H1 (cell line): ENCODE measurements around the gene GRID1. TPM values are rescaled to one million over a fixed set of nuclear protein-coding genes. Genes with fewer than 3 reads are reported as not detected.

Source experiments
- CTCF ChIA-PET: fragments of 300-600 bp; sonication (Branson Sonifier 250); formaldehyde crosslinking; loops from one replicate; lab custom pipeline; 2021; ENCODE audit not compliant: partially characterized antibody; lab: Charles Lee
- POLR2A ChIA-PET: fragments of 300-600 bp; sonication (Branson Sonifier 250); formaldehyde crosslinking; loops from one replicate; lab custom pipeline; 2021; ENCODE audit warnings: inconsistent platforms; ENCODE audit not compliant: partially characterized antibody; lab: Charles Lee
- DNase-seq, 2 experiments: peaks; one replicate each; pipeline versions ENCODE4 v3.0.0 to v3.0.0-alpha.2; 2010 to 2022; ENCODE audit warnings: low spot score in 2 of 2, low read depth in 1 of 2, mixed read lengths in 1 of 2
- FAIRE-seq: peaks from 2 replicates; lab custom pipeline; 2011; peaks lifted over from hg19 to GRCh38; lab: Jason Lieb, UNC
- H2AFZ ChIP-seq: 2 replicates; pipeline ENCODE4 v1.8.1; 2012; ENCODE audit warnings: low read length, inconsistent platforms
- H2AK5ac ChIP-seq: 2 replicates; pipeline ENCODE4 v1.6.1; 2013; ENCODE audit warnings: low read depth, low read length
- H2BK120ac ChIP-seq: replicated peaks from 2 replicates; pipeline ENCODE3; 2013; ENCODE audit warnings: low read depth, low read length, inconsistent platforms
- H2BK12ac ChIP-seq: 2 replicates; pipeline ENCODE4 v1.6.1; 2013; ENCODE audit warnings: low read depth, low read length
- H2BK15ac ChIP-seq: 2 replicates; pipeline ENCODE4 v1.6.1; 2013; ENCODE audit warnings: low read length
- H2BK20ac ChIP-seq: 2 replicates; pipeline ENCODE4 v1.6.1; 2013; ENCODE audit warnings: low read length
- H2BK5ac ChIP-seq: 2 replicates; pipeline ENCODE4 v1.6.1; 2013; ENCODE audit warnings: low read depth, low read length
- H3K14ac ChIP-seq: 2 replicates; pipeline ENCODE4 v1.6.1; 2013; ENCODE audit warnings: inconsistent platforms; ENCODE audit not compliant: insufficient read length
- H3K18ac ChIP-seq: 2 replicates; pipeline ENCODE4 v1.6.1; 2013; ENCODE audit warnings: low read length; ENCODE audit errors: extremely low read depth
- H3K23ac ChIP-seq: 2 replicates; pipeline ENCODE4 v1.6.1; 2013; ENCODE audit warnings: inconsistent platforms; ENCODE audit not compliant: insufficient read length
- H3K23me2 ChIP-seq: 2 replicates; pipeline ENCODE4 v1.6.1; 2013; ENCODE audit warnings: low read depth, low read length
- H3K27ac ChIP-seq: 2 replicates; pipeline ENCODE4 v1.6.1; 2011; ENCODE audit warnings: low read depth, low read length, inconsistent platforms
- H3K27me3 ChIP-seq, 4 experiments: replicated peaks in 1 of 4; 1 replicate in 1 of 4; 2 replicates in 3 of 4; pipeline versions ENCODE4 v1.6.1 to v1.8.1; 2011 to 2013; ENCODE audit warnings: low read length in 3 of 4, mild to moderate bottlenecking in 3 of 4, inconsistent platforms in 2 of 4, mixed read lengths in 2 of 4, moderate library complexity in 1 of 4; ENCODE audit not compliant: control insufficient read depth in 3 of 4, insufficient read depth in 3 of 4; ENCODE audit errors: extremely low read depth in 1 of 4
- H3K36me3 ChIP-seq, 4 experiments: 2 replicates each; pipeline versions ENCODE4 v1.6.1 to v1.8.1; 2011 to 2013; ENCODE audit warnings: mild to moderate bottlenecking in 4 of 4, low read length in 3 of 4, moderate library complexity in 2 of 4, control low read depth in 1 of 4, inconsistent platforms in 1 of 4; ENCODE audit not compliant: insufficient read depth in 4 of 4, control insufficient read depth in 2 of 4
- H3K4ac ChIP-seq: replicated peaks from 2 replicates; pipeline ENCODE3; 2013; ENCODE audit warnings: low read length, low read depth, mixed read lengths, inconsistent platforms; ENCODE audit not compliant: insufficient read length
- H3K4me1 ChIP-seq, 4 experiments: replicated peaks in 1 of 4; 1 replicate in 1 of 4; 2 replicates in 3 of 4; pipeline versions ENCODE4 v1.6.1 to v1.8.1; 2011 to 2013; ENCODE audit warnings: low read length in 3 of 4, inconsistent platforms in 2 of 4, mixed read lengths in 1 of 4; ENCODE audit not compliant: insufficient read depth in 4 of 4, control insufficient read depth in 3 of 4
- H3K4me2 ChIP-seq, 2 experiments: 2 replicates each; pipeline versions ENCODE4 v1.6.1 to v1.8.1; 2011 to 2013; ENCODE audit warnings: low read depth in 2 of 2, low read length in 2 of 2, control low read depth in 1 of 2, inconsistent platforms in 1 of 2, mild to moderate bottlenecking in 1 of 2; ENCODE audit not compliant: insufficient read depth in 1 of 2
- H3K4me3 ChIP-seq, 4 experiments: fragments of 200-600, 300-600 bp in 1 of 4; sonication (generic), shearing (Covaris generic), sonication (Bioruptor Twin) in 1 of 4; 2 replicates each; pipeline versions ENCODE4 v1.5.1 to v1.8.1; 2011 to 2016; ENCODE audit warnings: low read length in 4 of 4, low read depth in 3 of 4, control low read depth in 2 of 4, inconsistent platforms in 2 of 4, mild to moderate bottlenecking in 2 of 4, mixed read lengths in 1 of 4, moderate library complexity in 1 of 4; ENCODE audit not compliant: insufficient read depth in 2 of 4; ENCODE audit errors: extremely low read depth in 1 of 4
- H3K56ac ChIP-seq: replicated peaks from 2 replicates; pipeline ENCODE3; 2013; ENCODE audit warnings: low read depth, mild to moderate bottlenecking, mixed read lengths, low read length, inconsistent platforms; ENCODE audit not compliant: insufficient read length
- H3K79me1 ChIP-seq: 2 replicates; pipeline ENCODE4 v1.6.1; 2013; ENCODE audit warnings: low read depth, low read length, control low read depth
- H3K79me2 ChIP-seq, 2 experiments: 2 replicates each; pipeline versions ENCODE4 v1.6.1 to v1.8.1; 2012 to 2013; ENCODE audit warnings: low read length in 2 of 2, mild to moderate bottlenecking in 2 of 2, inconsistent platforms in 1 of 2; ENCODE audit not compliant: insufficient read depth in 2 of 2, control insufficient read depth in 1 of 2
- H3K9ac ChIP-seq, 4 experiments: replicated peaks in 1 of 4; 1 replicate in 1 of 4; 2 replicates in 3 of 4; pipeline versions ENCODE4 v1.6.1 to v1.8.1; 2011 to 2013; ENCODE audit warnings: low read depth in 3 of 4, low read length in 3 of 4, control low read depth in 2 of 4, mild to moderate bottlenecking in 2 of 4, moderate library complexity in 2 of 4, inconsistent platforms in 1 of 4; ENCODE audit errors: extremely low read depth in 1 of 4
- H3K9me3 ChIP-seq, 2 experiments: 2 replicates each; pipeline versions ENCODE4 v1.6.1 to v1.8.1; 2012 to 2013; ENCODE audit warnings: mild to moderate bottlenecking in 2 of 2, moderate library complexity in 2 of 2, control low read depth in 1 of 2, inconsistent platforms in 1 of 2, low read depth in 1 of 2, low read length in 1 of 2, mixed read lengths in 1 of 2; ENCODE audit not compliant: insufficient read depth in 2 of 2
- H4K20me1 ChIP-seq, 2 experiments: replicated peaks in 1 of 2; 2 replicates each; pipeline versions ENCODE3 to v1.8.1; 2011 to 2013; ENCODE audit warnings: inconsistent platforms in 2 of 2, low read length in 2 of 2, mild to moderate bottlenecking in 1 of 2; ENCODE audit not compliant: insufficient read depth in 2 of 2, control insufficient read depth in 1 of 2
- H4K5ac ChIP-seq: 2 replicates; pipeline ENCODE4 v1.6.1; 2013; ENCODE audit warnings: low read length, low read depth, mixed read lengths, inconsistent platforms; ENCODE audit not compliant: insufficient read length
- H4K8ac ChIP-seq: 2 replicates; pipeline ENCODE4 v1.8.0; 2013; ENCODE audit warnings: mild to moderate bottlenecking, moderate library complexity, low read length, inconsistent platforms; ENCODE audit not compliant: insufficient read depth; ENCODE audit errors: extremely low read depth
- H4K91ac ChIP-seq: replicated peaks from 2 replicates; pipeline ENCODE3; 2013; ENCODE audit warnings: low read length, mixed read lengths, inconsistent platforms; ENCODE audit not compliant: insufficient read length
- ATF3 ChIP-seq: IDR thresholded peaks from 2 replicates; pipeline ENCODE4 v1.6.1; 2011; ENCODE audit warnings: low read depth, mild to moderate bottlenecking, low read length; ENCODE audit not compliant: insufficient read depth
- E2F6 ChIP-seq: IDR thresholded peaks from 2 replicates; pipeline ENCODE4 v1.6.1; 2012; ENCODE audit warnings: inconsistent platforms
- FOSL1 ChIP-seq: IDR thresholded peaks from 2 replicates; pipeline ENCODE4 v1.6.1; 2011; ENCODE audit warnings: mild to moderate bottlenecking, low read depth, low read length, moderate library complexity; ENCODE audit not compliant: insufficient read depth
- HDAC2 ChIP-seq, 2 experiments: fragments of 300-600 bp in 1 of 2; sonication (generic) in 1 of 2; IDR thresholded peaks; 2 replicates each; pipeline ENCODE4 v1.6.1; 2011 to 2012; ENCODE audit warnings: low read depth in 2 of 2, low read length in 2 of 2, mild to moderate bottlenecking in 2 of 2, moderate library complexity in 2 of 2, borderline replicate concordance in 1 of 2, inconsistent platforms in 1 of 2
- NRF1 ChIP-seq: IDR thresholded peaks from 2 replicates; pipeline ENCODE4 v1.6.1; 2011; ENCODE audit warnings: mild to moderate bottlenecking, low read depth, low read length, improper control_type of control experiment
- POLR2A ChIP-seq, 2 experiments: IDR thresholded peaks; 1 replicate in 1 of 2; 2 replicates in 1 of 2; pipeline ENCODE4 v1.6.1; 2011; ENCODE audit warnings: low read depth in 2 of 2, low read length in 2 of 2, mild to moderate bottlenecking in 2 of 2; ENCODE audit errors: control extremely low read depth in 1 of 2
- POU5F1 ChIP-seq: IDR thresholded peaks from 2 replicates; pipeline ENCODE4 v1.6.1; 2011; ENCODE audit warnings: low read depth, mild to moderate bottlenecking, low read length, moderate library complexity
- RXRA ChIP-seq: IDR thresholded peaks from 2 replicates; pipeline ENCODE4 v1.6.1; 2011; ENCODE audit warnings: low read depth, mild to moderate bottlenecking, low read length, moderate library complexity; ENCODE audit not compliant: insufficient read depth
- SP2 ChIP-seq: IDR thresholded peaks from 2 replicates; pipeline ENCODE4 v1.6.1; 2012; ENCODE audit warnings: mild to moderate bottlenecking, low read length, inconsistent platforms
- TAF1 ChIP-seq: IDR thresholded peaks from 2 replicates; pipeline ENCODE4 v1.6.1; 2011; ENCODE audit warnings: mild to moderate bottlenecking, low read depth, low read length
- TCF12 ChIP-seq: IDR thresholded peaks from 2 replicates; pipeline ENCODE4 v1.6.1; 2011; ENCODE audit warnings: low read depth, mild to moderate bottlenecking, low read length
- YY1 ChIP-seq: IDR thresholded peaks from 2 replicates; pipeline ENCODE4 v1.6.1; 2011; ENCODE audit warnings: low read depth, mild to moderate bottlenecking, low read length
- WGBS, 2 experiments: shearing (Covaris generic) in 1 of 2; methylation state at CpG; one replicate each; pipeline versions ENCODE4 v1.1.6 to v1.1.7; 2013 to 2015; ENCODE audit warnings: low lambda C conversion rate in 2 of 2, mixed read lengths in 2 of 2, inconsistent platforms in 1 of 2, low coverage in 1 of 2, missing lambda C conversion rate in 1 of 2; ENCODE audit not compliant: insufficient replicate concordance in 2 of 2, insufficient coverage in 1 of 2, insufficient read length in 1 of 2; ENCODE audit errors: extremely low coverage in 1 of 2, missing lambda C conversion rate in 1 of 2; 5-methylcytosine and 5-hydroxymethylcytosine counted together
- polyA plus RNA-seq, 7 experiments: library from polyadenylated mRNA; depleted of rRNA in 3 of 7; stranded (reverse) in 5 of 7; unstranded in 2 of 7; fragments of >200 nt in 5 of 7; fragments of 200-250 nt in 2 of 7; gene quantifications; 1 replicate in 5 of 7; 2 replicates in 1 of 7; 4 replicates in 1 of 7; pipeline versions ENCODE4 v1.2.1 to v1.2.3, GENCODE V29; 2011 to 2013; ENCODE audit warnings: missing spikeins in 2 of 7, mixed read lengths in 2 of 7
- total RNA-seq: library from RNA; stranded (reverse); fragmentation: NEBNext Ultra II Directional; extraction: Animal tissue kit (Norgen Biotek cat#: 25700); gene quantifications from 2 replicates; pipeline ENCODE4 v1.2.1, GENCODE V29; 2021
- TF ChIP-seq, protein P1 (sequence below): IDR thresholded peaks from 2 replicates; pipeline ENCODE4 v1.6.1; 2011; ENCODE audit warnings: low read length, improper control_type of control experiment

GRID1 gene
- total and polyA plus RNA-seq, 2 of the 8 experiments (the other 6 are each of a cell fraction or from before 2014, with no cell fraction given), result 0.22 to 0.30 TPM

- DNase-seq (no peak), FAIRE-seq (no peak)
- Histone ChIP-seq H3K27me3 (no peaks in the 10 kb centered on the region), H4K8ac (no peak overlapping the region), H4K91ac (no peak overlapping the region), H4K20me1 (no peaks in the 10 kb centered on the region), H3K27ac (no peak overlapping the region), H3K79me2 (no peaks in the 10 kb centered on the region), H2AK5ac (no peak overlapping the region), H4K5ac (no peak overlapping the region), H3K4me2 (no peak overlapping the region), H3K14ac (no peak overlapping the region), H3K4me3 (no peak overlapping the region), H3K4ac (no peak overlapping the region), H3K4me1 (no peaks in the 10 kb centered on the region), H3K9me3 (no peaks in the 10 kb centered on the region), H3K23me2 (no peaks in the 10 kb centered on the region), H3K56ac (no peak overlapping the region), H3K79me1 (no peaks in the 10 kb centered on the region), H3K18ac (no peak overlapping the region), H2BK120ac (no peak overlapping the region), H3K9ac (no peak overlapping the region), H2AFZ (no peak overlapping the region), H3K36me3 (no peaks in the 10 kb centered on the region), H3K23ac (no peak overlapping the region), H2BK20ac (no peak overlapping the region), H2BK15ac (no peak overlapping the region), H2BK5ac (no peak overlapping the region; the same call in 1 of the 2 replicates), H2BK12ac (no peak overlapping the region)
- POLR2A ChIA-PET, result no interaction called here
- 76% methylated on average over 4 of the region's 4 CpGs; no CpG with 5 or more reads in 1 of the 2 experiments for WGBS, 2 experiments
- CTCF ChIA-PET, result interaction anchor here (0.9 to 3.3 kb wide), 7 partner anchors 9 to 192 kb away, joined by 3 to 20 read pairs (median 4); no protein-coding TSS in a partner anchor
- TF ChIP-seq, protein P1, sequence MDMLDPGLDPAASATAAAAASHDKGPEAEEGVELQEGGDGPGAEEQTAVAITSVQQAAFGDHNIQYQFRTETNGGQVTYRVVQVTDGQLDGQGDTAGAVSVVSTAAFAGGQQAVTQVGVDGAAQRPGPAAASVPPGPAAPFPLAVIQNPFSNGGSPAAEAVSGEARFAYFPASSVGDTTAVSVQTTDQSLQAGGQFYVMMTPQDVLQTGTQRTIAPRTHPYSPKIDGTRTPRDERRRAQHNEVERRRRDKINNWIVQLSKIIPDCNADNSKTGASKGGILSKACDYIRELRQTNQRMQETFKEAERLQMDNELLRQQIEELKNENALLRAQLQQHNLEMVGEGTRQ, result no peak
- TF ChIP-seq TAF1 (no peak), YY1 (no peak), SP2 (no peak), FOSL1 (no peak), HDAC2 (IDR thresholded peaks at IDR 0.05; ENCODE audit: borderline replicate concordance in 1 of 2, low read depth in 2 of 2, low read length in 2 of 2) (no peak), E2F6 (no peak), ATF3 (no peak), NRF1 (no peak), TCF12 (no peak), RXRA (no peak), POU5F1 (no peak), POLR2A (IDR thresholded peaks at IDR 0.05; ENCODE audit: control extremely low read depth in 1 of 2, low read depth in 2 of 2, low read length in 2 of 2) (no peak)
These were observed 198.8 kb downstream of the GRID1 start for GRCh38 chr10:86167762-86168128.
